HG02852 (cell line): ENCODE data around the gene RASAL1.
"Not testable (repeated sequence)": the region's sequence is repeated elsewhere in the genome, so short reads cannot be mapped to it uniquely, and the experiment has no call there.

ENCODE experiments used
- ATAC-seq: cut with Tn5 transposase; IDR thresholded peaks from one replicate; pipeline ENCODE4 v1.9.1; 2021; ENCODE audit warnings: mild to moderate bottlenecking, moderate library complexity; ENCODE audit not compliant: unreplicated experiment

RASAL1 gene

GRCh38 chr12:113119980-113120669, 15.4 kb downstream of the RASAL1 start:
- ATAC-seq, result no peak

- ATAC-seq, result no peak
Observed at GRCh38 chr12:113118142-113118541, 17.4 kb downstream of the RASAL1 start.

GRCh38 chr12:113117684-113118083, 17.9 kb downstream of the RASAL1 start:
- not testable (repeated sequence) for ATAC-seq

- ATAC-seq, result no peak
Observed at GRCh38 chr12:113116875-113117274, 18.7 kb downstream of the RASAL1 start.

GRCh38 chr12:113115455-113116126, 20.0 kb downstream of the RASAL1 start:
- ATAC-seq, result no peak

- ATAC-seq, result no peak
Observed at GRCh38 chr12:113114447-113115178, 20.9 kb downstream of the RASAL1 start.

GRCh38 chr12:113113397-113113796, 22.2 kb downstream of the RASAL1 start:
- ATAC-seq, result no peak

- no peak for ATAC-seq
Observed at GRCh38 chr12:113112043-113112899, 23.3 kb downstream of the RASAL1 start.

GRCh38 chr12:113111247-113111646, 24.3 kb downstream of the RASAL1 start:
- ATAC-seq, result no peak

GRCh38 chr12:113109872-113110599, 25.5 kb downstream of the RASAL1 start:
- no peak for ATAC-seq

- no peak for ATAC-seq
Observed at GRCh38 chr12:113109360-113109759, 26.2 kb downstream of the RASAL1 start.

- no peak for ATAC-seq
Observed at GRCh38 chr12:113108308-113108707, 27.3 kb downstream of the RASAL1 start.

- ATAC-seq, result no peak
Observed at GRCh38 chr12:113106361-113106760, 29.2 kb downstream of the RASAL1 start.

GRCh38 chr12:113105606-113106271, 29.8 kb downstream of the RASAL1 start:
- no peak for ATAC-seq

- no peak for ATAC-seq
Observed at GRCh38 chr12:113104953-113105510, 30.5 kb downstream of the RASAL1 start.

- no peak for ATAC-seq
Observed at GRCh38 chr12:113103756-113104450, 31.7 kb downstream of the RASAL1 start.

- ATAC-seq, result no peak
Observed at GRCh38 chr12:113102811-113103210, 32.8 kb downstream of the RASAL1 start.

GRCh38 chr12:113101751-113102150, 33.8 kb downstream of the RASAL1 start:
- ATAC-seq, result no peak

GRCh38 chr12:113099764-113100163, 35.8 kb downstream of the RASAL1 start:
- ATAC-seq, result no peak
